NCI-H345 (cell line): ENCODE data around the gene NEXMIF.
A peak's percentile ranks its signal among the peaks of the same experiment; 100 is the strongest.
"Not testable (repeated sequence)": the region's sequence is repeated elsewhere in the genome, so short reads cannot be mapped to it uniquely, and the experiment has no call there.

Experiments used
- DNase-seq: peaks from one replicate; lab custom pipeline; 2025; lab: John Stamatoyannopoulos, UW

NEXMIF gene

DNA sequence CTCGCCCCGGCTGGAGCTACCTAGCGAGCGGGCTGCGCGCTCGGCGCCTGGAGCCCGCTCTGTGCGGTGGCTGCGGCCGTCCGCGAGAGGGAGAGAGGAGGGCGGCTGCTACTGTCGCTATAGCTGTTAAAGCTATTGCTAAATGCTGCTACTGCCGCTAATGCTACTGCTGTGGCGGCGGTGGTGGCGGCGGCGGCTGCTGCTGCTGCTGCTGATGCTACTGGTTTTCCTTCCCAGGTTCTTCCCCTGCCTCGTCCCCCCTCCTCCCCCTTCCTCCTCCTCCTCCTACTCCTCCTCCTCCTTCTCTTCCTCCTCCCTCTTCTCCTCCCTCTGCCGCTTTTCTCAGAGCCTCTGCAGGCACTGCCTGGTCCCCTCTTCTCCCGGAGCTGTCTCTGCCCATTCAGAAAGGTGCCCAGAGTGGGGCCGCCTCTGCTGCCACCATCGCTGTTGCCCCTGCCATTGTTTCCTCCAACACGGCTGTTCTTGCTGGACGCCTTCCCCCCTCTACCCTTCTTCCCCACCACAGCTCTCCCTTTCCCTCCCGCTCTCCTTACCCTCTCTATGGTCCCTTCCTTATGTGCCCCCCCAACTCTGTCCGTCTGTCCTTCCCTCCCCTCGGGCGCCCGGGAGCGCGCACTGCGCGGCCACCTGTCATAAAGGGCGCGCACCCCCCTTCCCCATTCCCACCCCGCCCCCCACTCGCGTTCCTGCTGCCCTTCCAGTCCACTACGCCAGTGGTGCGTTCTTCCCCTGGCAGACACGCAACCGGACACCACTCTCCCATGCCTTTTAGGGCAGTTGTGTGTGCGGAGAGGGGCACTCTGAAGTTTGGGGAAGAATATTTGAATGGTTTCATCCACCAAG, at the start of gene NEXMIF:
NEXMIF (minus strand) TSS at position 228 of the 864 bp plus-strand sequence.
- DNase-seq: peak; percentile 44

DNA sequence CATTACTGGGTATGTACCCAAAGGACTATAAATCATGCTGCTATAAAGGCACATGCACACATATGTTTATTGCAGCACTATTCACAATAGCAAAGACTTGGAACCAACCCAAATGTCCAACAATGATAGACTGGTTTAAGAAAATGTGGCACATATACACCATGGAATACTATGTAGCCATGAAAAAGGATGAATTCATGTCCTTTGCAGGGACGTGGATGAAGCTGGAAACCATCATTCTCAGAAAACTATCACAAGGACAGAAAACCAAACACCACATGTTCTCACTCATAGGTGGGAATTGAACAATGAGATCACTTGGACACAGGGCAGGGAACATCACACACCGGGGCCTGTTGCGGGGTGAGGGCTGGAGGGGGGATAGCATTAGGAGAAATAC, 36.7 kb upstream of the NEXMIF start:
- not testable (repeated sequence) for DNase-seq

DNA sequence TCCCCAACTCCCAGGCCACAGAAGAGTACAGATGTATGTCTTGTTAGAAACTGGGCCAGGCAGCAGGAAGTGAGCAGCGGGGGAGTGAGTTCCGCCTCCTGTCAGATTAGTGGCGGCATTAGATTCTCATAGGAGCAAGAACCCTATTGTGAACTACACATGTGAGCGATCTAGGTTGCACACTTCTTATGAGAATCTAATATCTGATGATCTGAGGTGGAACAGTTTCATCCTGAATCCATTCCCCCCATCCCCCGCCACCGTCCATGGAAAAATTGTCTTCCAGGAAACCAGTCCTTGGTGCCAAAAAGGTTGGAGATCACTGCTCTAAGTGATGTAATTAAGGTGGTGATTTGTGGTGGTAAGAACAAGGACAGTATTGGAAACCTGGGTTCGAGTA, 24.5 kb upstream of the NEXMIF start:
- DNase-seq: no peak

DNA sequence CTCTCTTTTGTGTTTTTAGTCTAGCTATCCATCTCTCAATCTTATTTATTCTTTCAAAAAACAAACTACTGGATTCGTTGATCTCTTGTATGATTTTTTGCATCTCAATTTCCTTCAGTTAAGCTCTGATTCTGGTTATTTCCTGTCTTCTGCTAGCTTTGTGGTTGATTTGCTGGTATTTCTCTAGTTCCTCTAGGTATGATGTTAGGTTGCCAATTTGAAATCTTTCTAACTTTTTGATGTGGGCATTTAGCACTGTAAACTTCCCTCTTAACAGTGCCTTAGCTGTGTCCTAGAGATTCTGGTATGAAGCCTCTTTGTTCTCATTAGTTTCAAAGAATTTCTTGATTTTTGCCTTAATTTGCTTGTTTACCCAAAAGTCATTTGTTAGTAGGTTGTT, 15.2 kb upstream of the NEXMIF start:
- DNase-seq: no peak

DNA sequence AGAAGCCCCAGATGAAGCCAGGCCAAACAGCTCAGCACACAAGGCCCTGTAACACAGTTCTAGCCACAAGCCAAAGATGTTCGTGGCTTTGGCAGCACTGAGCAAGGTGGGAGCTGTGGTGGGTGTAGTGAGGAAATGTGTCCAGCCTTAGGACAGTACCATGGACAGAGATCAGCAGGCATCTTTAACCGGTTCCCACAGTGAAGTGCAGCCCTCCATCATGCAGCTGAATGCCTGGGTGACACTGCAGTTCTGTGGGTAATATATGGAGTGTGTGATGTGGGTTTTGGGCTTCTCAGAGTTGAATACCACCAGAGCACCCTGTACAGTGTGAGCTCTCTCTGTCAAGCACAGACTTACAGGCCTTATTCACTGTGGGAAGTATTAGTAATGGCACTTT, 6.0 kb upstream of the NEXMIF start:
- no peak for DNase-seq

DNA sequence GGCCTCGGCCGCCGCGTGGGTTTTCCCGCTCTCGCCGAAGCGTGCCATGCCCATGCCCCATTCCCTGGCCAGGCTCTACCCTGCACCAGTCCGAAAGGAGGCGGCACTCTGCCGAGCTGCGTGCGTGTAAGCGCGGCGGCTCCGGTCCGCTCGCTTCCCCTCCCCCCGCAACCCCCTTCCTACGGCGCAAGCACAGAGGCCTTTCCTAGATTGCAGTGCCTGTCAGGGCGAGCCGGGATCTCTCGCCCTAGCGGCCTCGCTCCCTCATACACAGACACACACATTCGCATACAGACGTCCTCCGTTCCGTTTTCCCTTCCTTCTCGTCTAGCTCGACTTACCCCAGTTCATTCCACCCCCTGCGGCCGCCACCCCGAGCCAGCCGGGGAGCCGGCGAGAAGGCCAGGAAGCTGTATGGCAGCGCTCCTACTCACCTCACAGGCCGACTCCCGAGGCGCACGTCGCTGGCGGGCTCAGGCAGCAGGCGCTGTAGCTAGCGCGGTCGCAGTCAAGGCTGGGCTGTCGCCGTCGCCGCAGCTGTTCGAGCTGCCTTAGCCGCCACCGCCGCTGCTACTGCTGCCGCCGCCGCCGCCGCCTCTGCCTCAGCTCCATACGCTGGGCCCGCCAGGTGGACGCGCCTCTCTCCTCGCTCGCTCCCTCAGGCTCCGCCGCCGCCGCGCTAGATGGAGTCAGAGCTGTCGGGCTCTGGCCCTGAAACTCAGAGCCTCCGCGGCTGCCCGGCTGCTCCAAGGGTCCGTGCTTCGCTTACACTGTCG, 615 bp downstream of the NEXMIF start:
- peak; percentile 63 for DNase-seq

DNA sequence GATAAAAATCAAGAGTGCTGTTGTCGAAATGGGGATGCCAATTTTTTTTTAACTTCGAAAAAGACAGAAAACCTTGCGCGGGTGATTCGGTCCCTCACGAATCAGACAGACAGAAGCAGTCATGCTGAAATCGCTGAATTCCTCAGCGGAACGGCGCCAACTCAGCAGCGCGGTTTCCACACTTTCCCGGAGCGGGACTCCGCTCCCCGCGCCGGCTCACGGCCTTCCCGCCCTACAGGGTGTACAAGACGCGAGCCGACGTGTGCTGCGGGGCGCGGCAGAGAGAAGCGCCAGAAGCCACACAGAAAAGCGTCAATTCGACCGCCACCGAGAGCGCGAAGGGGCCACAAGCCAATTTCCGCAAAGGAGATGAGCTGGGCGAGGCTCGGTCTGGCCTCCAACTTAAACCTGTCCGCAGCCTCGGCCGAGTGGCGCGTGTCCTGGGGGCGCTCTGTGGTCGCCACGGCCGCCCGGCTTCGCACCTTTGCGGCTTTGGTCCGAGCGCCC, 1.3 kb downstream of the NEXMIF start:
- peak; percentile 40 for DNase-seq

DNA sequence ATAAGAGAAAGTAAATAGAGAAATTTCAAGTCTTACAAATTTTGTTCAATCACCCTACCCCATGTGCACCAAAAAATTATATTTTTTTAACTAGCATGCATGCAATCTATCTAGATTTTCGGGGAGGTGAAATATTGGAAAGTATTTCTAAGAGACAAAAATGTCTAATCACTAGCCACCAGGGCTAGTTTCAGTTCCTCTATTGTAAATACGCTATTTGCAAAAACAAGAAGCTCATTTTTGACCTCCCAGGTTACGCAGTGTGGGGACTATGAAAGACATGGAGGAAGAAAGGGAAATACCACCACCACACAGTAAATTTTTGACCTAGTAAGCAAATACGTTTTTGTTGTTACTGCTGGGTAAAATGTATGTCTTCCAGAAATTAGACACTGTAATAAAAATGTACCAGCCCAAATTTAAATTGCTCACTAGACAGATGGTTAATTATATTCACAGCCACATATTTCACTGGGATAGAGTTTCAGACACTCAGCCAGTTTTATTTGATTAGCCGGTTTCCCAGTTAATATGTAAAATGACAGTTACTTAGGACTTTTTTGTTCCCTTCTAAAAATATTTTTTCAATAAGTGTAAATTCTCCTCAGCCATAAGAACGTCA, 2.2 kb downstream of the NEXMIF start:
- no peak for DNase-seq

DNA sequence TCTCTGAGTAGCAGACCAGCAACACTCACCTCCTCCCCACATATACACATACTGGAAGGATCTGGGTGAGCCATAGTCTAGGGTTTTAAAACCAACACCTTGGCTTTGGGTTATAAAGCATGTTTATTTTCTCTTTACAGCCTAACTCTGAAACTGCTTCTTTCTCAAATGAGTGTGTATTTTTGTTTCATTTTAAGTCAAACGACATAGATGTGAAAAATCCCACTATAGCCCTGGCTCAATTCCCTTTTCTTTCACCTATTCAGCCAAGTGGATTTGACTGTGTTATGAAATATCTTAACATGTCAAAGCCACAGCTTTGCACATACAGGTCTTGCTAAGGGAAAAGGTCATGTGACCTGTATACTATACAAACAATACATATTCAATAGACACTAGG, 13.8 kb downstream of the NEXMIF start:
- DNase-seq: no peak

DNA sequence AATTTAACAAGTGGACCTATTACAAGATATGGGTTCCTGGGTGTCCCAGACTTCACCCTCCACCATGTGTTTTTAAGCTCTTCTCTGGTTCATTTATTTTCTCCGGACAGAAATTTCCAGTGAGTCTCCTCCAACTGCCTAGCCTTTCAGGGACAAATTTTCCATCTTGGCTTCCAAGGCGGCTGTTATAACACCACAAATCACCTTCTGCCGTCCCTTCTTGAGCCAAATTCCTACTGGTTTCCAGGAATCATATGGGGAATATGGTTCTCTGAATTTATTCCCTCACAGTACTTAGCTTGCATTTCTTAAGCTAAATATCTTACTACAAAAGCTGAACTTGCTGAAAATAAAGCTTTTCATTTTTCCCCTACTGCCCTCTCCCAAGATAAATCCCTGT, 18.8 kb downstream of the NEXMIF start:
- DNase-seq: no peak

DNA sequence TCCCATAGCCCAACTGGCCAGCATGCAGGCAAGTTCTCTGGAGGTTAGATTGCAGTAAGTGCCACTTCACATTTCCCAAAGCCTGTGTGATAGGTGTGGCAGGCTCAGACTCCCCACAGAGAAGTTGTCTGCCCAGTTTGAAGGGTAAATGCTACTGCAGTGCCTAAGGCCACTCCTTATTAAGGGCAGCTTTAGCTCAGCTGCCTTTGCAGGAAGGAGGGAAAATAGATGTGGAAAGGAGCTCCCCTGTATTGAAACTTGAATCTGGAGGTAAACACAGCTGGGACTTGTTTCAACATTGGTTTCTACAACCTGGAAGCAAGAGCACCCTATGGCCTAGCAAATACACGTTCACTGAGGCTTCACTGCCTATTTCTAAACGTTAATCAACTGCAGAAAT, 22.4 kb downstream of the NEXMIF start:
- peak; percentile 57 for DNase-seq

DNA sequence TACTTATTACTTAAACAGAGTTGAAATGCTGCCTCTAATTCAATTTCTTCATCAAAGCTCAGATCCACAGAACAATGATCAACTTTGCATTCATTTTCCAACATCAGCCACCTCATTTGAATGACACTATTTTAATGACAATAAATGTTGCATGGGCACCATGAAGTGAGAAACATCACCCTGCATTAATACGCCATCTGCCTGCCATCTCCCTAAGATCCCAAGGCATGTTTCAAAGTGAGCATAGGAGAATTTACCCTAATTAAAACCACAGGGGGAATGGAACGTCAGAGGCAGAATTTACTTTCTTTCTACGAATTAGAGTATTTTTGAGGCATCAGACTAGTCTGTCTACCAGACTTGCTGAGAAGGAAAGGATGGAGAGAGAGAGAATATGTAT, 32.7 kb downstream of the NEXMIF start:
- DNase-seq: no peak

DNA sequence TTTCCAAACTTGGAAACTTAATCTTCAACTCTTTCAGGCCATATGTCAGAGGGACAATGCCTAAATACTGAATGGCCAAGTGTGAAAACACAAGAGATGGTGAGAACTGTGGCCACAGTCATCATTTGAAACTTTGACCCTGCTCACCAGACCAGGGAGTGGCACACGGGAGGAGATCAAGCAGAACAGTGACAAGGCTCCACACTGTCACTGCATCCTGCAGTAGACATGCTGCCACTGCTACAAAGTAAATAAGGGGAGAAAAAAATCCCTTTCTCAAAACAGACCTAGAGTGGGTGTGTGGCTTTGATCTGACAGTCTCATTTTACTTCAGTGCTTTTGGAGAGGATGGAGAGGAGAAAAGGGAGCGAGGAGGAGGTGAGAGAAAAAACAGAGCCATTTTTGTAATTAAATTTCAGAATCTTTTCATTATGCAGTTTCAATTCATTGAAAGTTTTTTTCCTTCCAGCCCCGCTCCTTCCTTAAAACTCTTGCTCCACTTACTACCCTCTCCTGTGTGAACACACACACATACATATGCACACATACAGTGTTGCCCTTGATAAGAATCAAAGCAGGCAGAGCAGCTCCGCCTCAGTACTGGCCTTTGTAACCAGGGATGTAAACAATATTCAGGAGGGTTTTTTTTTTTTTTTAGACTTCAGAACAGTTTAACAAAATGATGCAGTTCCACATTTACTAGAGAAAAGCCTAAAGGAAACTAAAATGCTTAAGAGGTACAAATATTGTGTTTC, 34.4 kb downstream of the NEXMIF start:
- DNase-seq: no peak

DNA sequence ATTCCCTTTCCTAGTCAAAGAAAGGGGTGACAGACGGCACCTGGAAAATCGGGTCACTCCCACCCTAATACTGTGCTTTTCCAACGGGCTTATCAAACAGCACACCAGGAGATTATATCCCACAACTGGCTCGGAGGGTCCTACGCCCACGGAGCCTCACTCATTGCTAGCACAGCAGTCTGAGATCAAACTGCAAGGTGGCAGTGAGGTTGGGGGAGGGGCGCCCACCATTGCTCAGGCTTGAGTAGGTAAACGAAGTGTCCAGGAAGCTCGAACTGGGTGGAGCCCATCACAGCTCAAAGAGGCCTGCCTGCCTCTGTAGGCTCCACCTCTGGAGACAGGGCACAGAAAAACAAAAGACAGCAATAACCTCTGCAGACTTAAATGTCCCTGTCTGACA, 42.9 kb downstream of the NEXMIF start:
- DNase-seq: not testable (repeated sequence)

DNA sequence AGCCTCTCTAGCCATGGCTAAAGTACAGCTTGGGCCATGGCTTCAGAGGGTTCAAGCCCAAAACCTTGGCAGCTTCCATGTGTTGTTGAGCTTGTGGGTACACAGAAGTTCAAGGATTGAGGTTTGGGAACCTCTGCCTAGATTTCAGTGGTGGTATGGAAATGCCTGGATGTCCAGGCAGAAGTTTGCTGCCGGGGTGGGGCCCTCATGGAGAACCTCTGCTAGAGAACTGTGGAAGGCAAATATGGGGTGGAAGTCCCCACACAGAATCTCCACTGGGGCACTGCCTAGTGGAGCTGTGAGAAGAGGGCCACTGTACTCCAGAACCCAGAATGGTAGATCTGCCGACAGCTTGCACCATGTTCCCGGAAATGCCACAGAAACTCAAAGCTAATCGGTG, 59.5 kb downstream of the NEXMIF start:
- DNase-seq: no peak

DNA sequence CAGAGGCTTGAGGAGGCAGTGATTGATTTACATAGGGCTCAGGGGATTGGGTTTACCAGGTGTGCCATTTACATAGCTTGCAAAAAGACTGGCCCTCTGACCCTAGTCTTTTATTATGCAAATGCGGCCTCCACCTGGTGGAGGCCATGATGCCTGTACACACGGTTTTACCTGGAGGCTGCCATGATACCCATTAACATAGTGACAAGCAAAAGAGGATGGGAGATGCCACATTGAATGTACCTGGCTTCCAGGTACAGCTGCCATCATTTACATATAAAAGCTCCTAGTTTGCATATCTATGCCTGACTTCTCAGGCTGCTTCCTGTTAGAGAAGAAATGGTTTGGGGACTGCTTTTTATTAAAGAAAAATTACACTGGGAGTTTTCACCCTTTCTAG, 72.0 kb downstream of the NEXMIF start:
- DNase-seq: no peak

DNA sequence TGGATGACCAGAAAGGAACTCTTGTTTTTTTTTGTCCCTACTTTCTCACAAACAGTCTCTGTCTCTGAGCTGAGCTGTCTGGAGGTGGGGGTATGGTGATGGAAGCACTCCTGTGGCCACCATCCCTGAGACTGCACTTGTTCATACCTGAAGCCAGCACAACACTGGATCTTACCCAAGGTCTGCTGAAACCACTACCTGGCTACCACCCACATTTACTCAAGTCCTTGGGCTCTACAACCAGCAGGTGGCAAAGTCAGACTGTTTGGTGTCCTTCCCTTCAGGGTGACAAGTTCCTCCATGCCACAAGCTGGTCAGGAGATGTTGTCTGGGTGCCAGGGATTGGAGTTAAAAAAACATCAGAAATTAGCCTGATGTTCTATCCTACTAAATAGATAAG, 89.7 kb downstream of the NEXMIF start:
- no peak for DNase-seq

DNA sequence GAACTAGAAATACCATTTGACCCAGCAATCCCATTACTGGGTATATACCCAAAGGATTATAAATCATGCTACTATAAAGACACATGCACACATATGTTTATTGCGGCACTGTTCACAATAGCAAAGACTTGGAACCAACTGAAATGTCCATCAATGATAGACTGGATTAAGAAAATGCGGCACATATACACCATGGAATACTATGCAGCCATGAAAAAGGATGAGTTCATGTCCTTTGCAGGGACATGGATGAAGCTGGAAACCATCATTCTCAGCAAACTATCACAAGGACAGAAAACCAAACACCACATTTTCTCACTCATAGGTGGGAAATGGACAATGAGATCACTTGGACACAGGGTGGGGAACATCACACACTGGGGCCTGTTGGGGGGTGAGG, 105.5 kb downstream of the NEXMIF start:
- DNase-seq: not testable (repeated sequence)

DNA sequence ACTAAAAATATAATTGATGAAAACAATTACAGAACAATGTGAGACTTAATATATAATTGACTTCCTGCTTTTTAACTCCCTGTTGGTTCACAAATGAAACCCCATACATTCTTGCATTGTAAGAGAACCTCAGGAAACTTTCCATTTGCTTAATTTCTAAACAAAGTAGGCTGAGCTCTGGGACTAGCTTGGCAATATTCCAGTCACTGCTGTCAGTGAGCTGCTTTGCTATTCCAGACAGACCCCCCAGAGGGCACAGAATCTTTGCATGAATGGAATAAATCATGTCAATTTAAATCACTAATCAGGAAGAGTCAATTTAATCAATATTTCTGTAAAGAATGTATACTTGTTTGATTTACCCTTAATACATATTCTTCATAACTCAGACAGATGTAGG, 110.6 kb downstream of the NEXMIF start:
- DNase-seq: no peak

DNA sequence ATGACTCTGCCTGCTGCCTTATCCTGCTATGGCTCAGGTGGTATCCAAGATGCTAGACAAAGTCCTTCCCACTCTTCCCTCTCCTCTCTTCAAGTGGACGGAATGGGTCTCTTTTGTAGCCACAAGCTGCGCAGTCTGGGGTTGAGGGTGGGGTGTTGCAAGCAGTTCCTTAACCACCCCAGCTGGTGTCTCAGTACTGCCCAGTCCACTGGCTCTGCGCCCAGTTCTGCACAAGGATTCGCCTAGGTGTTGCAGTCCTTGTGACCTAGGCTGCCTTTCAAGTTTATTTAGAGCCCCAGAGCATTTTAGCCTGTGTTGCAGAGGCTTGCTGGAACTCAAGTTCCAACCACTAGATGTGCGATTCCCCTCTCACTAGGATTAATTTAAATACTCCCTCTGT, 120.7 kb downstream of the NEXMIF start:
- no peak for DNase-seq

DNA sequence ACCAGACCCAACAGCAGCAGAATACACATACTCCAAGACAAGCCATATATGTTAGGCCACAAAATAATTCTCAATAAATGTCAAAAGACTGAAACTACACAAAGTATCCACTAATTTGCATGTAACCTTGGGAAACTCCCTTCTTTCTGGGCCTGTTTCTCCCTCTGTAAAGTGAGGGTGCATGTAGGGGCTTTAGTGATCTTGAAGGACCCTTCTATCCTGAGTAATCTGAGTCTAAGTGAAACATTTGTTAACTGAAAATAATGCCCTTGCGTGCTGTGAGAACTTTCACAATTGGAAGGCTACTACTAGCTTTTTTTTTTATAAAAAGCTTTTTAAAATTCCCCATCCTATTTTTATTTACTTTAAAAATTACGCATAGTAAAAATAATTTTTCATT, 125.2 kb downstream of the NEXMIF start:
- no peak for DNase-seq

DNA sequence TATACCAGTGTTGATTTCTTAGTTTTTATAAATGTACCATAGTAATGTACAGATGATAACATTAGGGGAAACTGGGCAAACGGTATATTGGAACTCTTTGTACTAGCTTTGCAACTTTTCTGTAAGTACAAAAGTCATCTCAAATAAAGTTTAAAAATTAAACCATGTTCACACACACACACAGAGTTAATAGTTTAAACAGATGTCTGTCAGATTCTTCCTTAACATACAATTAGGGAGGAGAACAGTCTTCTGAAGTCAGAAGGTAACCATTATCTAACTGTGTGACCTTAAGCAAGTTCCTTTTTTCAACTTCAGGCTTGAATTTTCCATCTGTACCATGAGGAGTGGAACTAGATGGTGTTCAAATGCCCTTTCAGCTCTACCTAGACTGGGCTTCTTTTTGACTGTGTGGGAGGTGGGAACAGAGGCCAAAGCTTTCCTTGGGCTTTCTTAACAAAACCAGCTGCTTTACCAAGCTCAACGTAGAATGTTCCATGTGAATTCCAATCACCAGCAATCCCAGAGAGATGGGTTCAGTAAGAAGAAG, 127.8 kb downstream of the NEXMIF start:
- DNase-seq: no peak
